Skeletal muscle tissue (tissue), 4 donors: ENCODE measurements around the gene APOB. TPM values are rescaled to one million over a fixed set of nuclear protein-coding genes. Genes with fewer than 3 reads are reported as not detected.

Experiments
- H3K27ac ChIP-seq: one replicate; pipeline ENCODE4 v1.7.0; 2013; ENCODE audit warnings: mild to moderate bottlenecking, low read depth, low read length, inconsistent platforms
- H3K27me3 ChIP-seq, 3 donors: one replicate each; pipeline ENCODE4 v1.7.0; 2013; ENCODE audit warnings: low read length in 3 of 3; ENCODE audit not compliant: control insufficient read depth in 3 of 3, insufficient read depth in 3 of 3
- H3K36me3 ChIP-seq, 3 donors: one replicate each; pipeline ENCODE4 v1.7.0; 2013; ENCODE audit warnings: low read length in 3 of 3; ENCODE audit not compliant: control insufficient read depth in 3 of 3, insufficient read depth in 3 of 3
- H3K4me1 ChIP-seq, 3 donors: one replicate each; pipeline ENCODE4 v1.7.0; 2013; ENCODE audit warnings: low read length in 3 of 3, mild to moderate bottlenecking in 3 of 3; ENCODE audit not compliant: control insufficient read depth in 3 of 3, insufficient read depth in 3 of 3
- H3K4me3 ChIP-seq, 3 donors: one replicate each; pipeline ENCODE4 v1.7.0; 2013; ENCODE audit warnings: low read length in 3 of 3
- H3K9ac ChIP-seq, 3 donors: one replicate each; pipeline ENCODE4 v1.7.0; 2013; ENCODE audit warnings: low read length in 3 of 3, mild to moderate bottlenecking in 3 of 3, moderate library complexity in 2 of 3, low read depth in 1 of 3
- H3K9me3 ChIP-seq, 3 donors: one replicate each; pipeline ENCODE4 v1.7.0; 2013; ENCODE audit warnings: low read length in 3 of 3; ENCODE audit not compliant: control insufficient read depth in 3 of 3
- total RNA-seq: library from RNA; depleted of rRNA; stranded (reverse); fragments of >200 nt; gene quantifications from one replicate; pipeline ENCODE4 v1.2.3, GENCODE V29; 2014
- donor health status: Osteomylitis.

APOB gene
- total RNA-seq, 1 donor from 2014 or later = 0.52 TPM

DNA sequence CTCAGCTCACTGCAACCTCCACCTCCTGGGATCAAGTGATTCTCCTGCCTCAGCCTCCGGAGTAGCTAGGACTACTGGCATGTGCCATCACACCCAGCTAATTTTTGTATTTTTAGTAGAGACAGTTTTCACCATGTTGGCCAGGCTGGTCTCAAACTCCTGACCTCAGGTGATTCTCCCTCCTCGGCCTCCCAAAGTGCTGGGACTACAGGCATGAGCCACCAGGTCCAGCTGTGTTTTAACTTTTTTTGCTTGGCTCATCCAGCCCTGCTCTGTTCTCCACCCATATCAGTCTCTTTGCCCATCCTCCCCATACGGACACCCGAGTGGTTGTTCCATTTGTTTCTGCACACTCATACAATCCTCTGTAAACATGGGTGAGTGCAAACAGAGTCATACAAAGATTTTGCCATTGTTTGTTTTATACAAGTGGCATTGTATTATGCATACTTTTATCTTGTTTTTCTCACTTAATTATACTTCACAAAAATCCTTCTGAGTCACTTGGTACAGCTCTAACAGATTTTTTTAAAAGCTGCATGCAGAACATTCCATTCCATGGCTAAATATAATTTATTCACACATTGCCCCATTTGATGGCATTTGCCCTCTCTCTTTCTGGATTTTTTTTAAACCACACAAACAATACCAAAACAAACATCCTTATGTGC, 5.3 kb downstream of the APOB start:
- peaks cover 11 to 16% (median 12%) of the 10 kb centered on the region in 3 donors for H3K4me1 ChIP-seq
- no peak overlapping the region for H3K4me3 ChIP-seq
- no peak overlapping the region for H3K27ac ChIP-seq
- no peaks in the 10 kb centered on the region for H3K36me3 ChIP-seq
- H3K9ac ChIP-seq = no peak overlapping the region
- peaks cover 0 to 3% (median 0%) of the 10 kb centered on the region in 3 donors for H3K9me3 ChIP-seq
- H3K27me3 ChIP-seq = peaks cover 3 to 4% (median 4%) of the 10 kb centered on the region in 3 donors

DNA sequence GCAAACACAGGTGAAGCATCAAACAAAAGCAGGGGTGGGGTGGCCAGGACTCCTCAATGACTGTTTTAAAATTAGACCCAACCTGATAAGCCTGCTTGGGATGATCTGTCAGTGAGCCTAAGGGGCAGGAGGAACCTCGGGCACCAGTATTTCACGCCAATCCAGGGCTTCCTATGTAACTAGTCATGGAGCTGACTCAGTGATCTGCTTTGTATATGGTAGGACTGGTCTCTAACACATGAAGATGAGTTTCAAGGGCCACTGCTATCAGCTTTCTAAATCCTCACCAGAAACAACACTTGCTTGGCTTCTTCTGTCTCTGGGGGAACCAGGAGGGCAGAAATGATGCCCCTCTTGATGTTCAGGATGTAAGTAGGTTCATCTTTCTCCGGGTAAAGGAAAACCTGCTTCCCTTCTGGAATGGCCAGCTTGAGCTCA, 6.2 kb downstream of the APOB start:
- Histone ChIP-seq H3K27ac (no peak overlapping the region), H3K4me1 (peaks cover 6 to 9% (median 6%) of the 10 kb centered on the region in 3 donors), H3K9ac (no peak overlapping the region), H3K4me3 (no peak overlapping the region), H3K36me3 (no peaks in the 10 kb centered on the region), H3K27me3 (no peaks in the 10 kb centered on the region), H3K9me3 (peaks cover 0 to 3% (median 0%) of the 10 kb centered on the region in 3 donors)

DNA sequence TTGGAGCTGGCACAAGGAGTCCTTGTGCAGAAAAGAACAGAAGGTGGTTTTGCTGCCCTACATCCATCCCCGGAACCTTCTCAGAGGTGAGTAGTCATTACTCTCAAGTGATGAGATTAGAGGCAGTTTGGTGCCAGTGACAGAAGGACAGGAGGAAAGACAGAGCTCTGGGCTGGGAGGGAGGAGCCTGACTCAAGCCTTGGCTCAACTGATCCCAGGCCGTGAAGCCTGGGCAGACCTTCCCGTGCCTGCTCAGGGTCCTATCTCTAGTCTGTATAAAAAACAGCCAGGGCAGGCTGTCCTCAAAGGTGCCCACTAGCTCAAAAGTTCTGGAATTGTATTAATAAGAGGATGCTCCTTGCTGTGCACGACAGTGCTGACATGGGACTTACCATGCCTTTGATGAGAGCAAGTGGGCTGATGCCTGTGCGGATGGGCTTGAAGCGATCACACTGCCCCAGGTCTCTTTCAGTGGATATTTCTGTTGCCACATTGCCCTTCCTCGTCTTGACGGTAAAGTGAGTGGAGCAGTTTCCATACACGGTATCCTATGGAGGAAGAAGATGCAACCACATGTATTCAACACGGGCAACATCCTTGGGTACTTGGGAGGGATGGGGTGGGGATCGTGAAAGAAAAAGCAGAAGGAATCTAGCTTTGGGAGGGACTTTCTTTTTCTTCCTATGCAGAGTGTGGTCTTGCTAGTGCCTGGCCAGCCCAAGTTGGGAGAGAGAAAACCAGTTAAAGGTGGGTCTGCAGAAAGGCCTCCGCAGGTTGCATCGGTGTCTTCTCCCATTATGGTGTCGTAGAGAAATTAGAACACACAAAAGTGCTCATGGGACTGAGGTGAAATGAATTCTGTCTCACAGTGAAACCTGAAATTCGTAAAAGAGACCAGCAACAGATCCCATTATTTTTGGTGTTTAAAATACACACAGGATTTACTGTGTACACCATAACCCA, 6.9 kb downstream of the APOB start:
- H3K36me3 ChIP-seq = no peaks in the 10 kb centered on the region
- H3K27ac ChIP-seq = no peak overlapping the region
- no peaks in the 10 kb centered on the region for H3K27me3 ChIP-seq
- peaks cover 0 to 3% (median 0%) of the 10 kb centered on the region in 3 donors for H3K9me3 ChIP-seq
- H3K4me1 ChIP-seq = peaks cover 6 to 9% (median 6%) of the 10 kb centered on the region in 3 donors
- no peak overlapping the region for H3K4me3 ChIP-seq
- H3K9ac ChIP-seq = no peak overlapping the region

DNA sequence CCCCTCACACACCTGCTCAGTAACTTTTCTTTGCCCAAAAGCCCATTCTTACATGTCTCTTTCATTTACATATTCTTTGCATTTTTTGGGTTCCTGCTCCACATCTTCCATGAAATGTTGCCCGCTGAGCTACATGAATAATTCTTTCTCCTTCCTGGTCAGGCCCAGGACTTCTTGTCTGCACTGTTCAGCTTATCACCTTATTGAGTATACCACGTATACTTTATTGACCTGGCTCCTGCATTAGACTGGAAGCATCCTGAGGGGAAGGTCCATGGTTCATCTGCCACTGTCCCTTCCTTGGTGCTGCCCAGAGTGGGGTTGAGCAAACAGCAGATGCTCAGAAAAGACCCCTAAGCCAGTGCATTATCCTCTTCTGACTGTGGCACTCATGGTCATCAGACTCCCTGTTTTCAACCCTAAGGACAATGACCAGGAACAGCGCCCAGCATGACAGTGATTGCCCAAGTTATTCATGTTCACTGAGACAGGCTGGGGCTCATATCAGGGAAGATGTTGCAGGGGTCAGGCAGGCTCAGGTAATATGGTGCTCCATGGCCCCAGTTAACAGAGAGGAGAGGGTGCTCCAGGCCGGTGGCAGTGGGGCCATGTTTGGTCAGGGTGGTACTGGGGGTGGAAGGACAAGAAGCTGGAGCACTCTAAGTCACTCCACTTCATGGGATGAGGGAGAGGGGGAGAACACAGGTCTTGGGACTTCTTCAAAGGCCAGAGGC, 7.7 kb downstream of the APOB start:
- Histone ChIP-seq H3K4me3 (no peak overlapping the region), H3K27me3 (no peaks in the 10 kb centered on the region), H3K9me3 (peaks cover 0 to 3% (median 0%) of the 10 kb centered on the region in 3 donors), H3K4me1 (peaks cover 6 to 9% (median 6%) of the 10 kb centered on the region in 3 donors), H3K36me3 (no peaks in the 10 kb centered on the region), H3K27ac (no peak overlapping the region), H3K9ac (no peak overlapping the region)

DNA sequence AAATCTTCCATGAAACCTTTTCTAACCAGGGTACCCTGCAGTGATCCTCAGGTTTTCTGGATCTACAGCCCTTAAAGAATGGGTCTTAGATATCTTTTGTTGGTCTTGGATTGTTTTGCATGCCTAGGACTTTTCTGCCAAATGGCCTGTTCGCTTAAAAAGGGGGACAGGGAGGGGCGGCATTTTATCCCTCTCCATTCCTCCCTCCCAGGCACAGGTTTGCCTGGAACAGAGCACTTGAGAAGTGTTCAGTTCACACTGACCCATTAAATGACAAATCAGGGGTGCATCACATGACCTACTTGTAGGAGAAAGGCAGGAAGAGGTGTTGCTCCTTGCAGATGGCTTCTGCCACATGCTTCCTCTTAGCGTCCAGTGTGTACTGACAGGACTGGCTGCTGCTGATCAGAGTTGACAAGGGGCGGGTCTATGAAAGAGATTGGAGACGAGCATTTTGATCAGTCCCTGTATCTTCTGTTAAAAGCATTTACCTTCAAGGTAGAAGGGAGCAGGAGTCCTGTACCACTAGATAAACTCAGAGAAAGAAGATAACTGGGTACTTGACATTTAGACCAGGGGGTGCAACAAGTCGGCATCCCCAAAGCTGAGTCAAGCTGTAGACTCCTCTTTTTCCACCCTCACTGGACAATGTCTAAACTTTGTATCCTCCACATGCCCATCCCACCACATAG, 8.4 kb downstream of the APOB start:
- H3K9me3 ChIP-seq = peaks cover 0 to 3% (median 0%) of the 10 kb centered on the region in 3 donors
- no peak overlapping the region for H3K4me3 ChIP-seq
- H3K4me1 ChIP-seq = peaks cover 6 to 9% (median 6%) of the 10 kb centered on the region in 3 donors
- H3K9ac ChIP-seq = no peak overlapping the region
- no peaks in the 10 kb centered on the region for H3K27me3 ChIP-seq
- H3K27ac ChIP-seq = no peak overlapping the region
- H3K36me3 ChIP-seq = no peaks in the 10 kb centered on the region

DNA sequence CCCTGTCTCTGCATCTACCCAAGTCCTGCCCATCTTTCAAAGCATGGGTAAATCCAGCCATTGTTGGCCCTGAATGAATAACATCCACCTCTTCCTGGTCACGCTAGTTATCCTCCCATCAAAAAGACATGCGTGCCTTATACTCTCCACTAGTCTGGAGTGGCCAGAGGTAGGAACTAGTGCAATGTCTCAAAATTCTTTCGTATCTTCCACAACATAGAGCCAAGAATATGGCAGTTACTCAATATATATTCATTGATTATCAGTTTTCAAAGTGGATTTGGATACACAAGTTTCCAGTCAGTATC, 8.9 kb downstream of the APOB start:
- H3K4me3 ChIP-seq = no peak overlapping the region
- H3K9ac ChIP-seq = no peak overlapping the region
- no peak overlapping the region for H3K27ac ChIP-seq
- H3K9me3 ChIP-seq = peaks cover 0 to 3% (median 0%) of the 10 kb centered on the region in 3 donors
- peaks cover 6 to 9% (median 6%) of the 10 kb centered on the region in 3 donors for H3K4me1 ChIP-seq
- no peaks in the 10 kb centered on the region for H3K36me3 ChIP-seq
- H3K27me3 ChIP-seq = no peaks in the 10 kb centered on the region

DNA sequence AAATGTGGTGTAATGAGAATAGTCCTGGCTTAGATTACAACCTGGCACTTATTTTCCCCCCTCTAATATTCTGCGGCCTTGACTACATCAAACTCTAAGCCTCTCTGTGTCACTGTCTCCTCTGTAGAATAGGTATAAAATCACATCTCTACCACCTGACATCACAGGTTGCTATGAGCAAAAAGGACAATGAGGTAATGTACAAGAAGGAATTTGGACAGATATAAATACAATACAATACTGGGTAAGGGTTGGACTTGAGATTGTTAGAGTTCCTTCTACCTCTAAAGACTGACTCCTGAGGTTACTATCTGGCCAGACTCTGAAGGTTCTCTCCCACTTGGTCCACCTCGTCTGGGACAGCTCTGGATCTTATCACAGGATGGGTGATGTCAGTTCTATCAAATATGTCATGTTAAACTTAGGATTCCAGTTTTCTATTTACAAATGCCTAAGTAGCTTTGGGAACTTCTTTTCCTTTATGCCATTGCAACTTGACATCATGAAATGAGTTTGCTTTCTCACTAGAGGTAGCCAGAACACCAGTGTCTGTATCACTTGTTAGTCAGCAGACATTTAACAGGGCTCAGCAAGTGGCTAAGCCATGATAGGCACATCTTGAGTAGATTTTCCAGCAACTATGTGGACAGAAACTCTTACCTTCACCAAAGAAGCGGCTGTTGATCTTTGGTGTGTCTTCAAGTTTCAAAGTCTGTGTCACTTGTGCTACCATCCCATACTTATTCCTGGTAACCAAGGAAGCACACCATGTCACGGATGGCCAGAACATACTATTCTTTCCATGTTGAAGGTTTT, 9.5 kb downstream of the APOB start:
- Histone ChIP-seq H3K9ac (no peak overlapping the region), H3K9me3 (peaks cover 0 to 3% (median 0%) of the 10 kb centered on the region in 3 donors), H3K27ac (no peak overlapping the region), H3K27me3 (no peaks in the 10 kb centered on the region), H3K36me3 (no peaks in the 10 kb centered on the region), H3K4me1 (peaks cover 5 to 7% (median 6%) of the 10 kb centered on the region in 3 donors), H3K4me3 (no peak overlapping the region)

DNA sequence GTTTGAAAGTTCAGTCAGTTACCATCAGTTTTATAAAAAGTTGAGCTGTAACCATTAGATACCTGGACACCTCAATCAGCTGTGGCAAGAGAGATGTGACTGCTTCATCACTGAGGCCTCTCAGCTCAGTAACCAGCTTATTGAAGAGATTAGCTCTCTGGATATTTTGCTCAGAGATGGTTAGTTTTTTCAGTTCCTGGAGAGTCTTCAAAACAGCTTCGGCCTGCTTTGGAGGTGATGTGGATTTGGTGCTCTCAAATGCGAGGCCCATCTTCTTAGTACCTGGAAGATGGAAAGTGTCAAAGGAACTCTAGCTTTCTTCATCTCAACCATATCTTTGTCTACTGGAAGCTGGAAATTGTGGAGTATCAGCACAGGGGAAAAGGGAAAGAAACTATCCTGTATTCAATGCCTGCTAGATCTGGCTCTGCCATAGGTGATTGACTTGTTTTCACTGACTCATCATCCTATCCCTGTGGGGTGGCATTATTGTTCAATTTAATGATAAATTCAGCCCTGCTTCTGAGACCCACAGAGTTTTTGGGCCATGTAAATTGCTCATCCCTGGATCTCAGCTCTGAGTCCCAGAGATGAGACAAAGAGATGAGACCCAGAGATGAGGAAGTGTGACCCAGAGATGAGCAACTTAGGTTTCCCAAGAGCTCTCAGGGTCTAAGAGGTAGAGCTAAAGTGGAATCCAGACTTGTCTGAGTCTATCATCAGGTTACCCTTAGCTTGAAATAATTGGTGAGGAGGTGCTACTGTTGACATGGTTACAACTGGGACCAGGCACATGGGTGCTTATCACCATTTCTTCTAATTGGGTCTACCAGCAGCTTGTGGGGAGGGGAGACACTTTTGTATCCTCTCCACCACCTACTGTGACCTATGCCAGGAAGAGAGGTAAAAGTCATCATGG, 10.4 kb downstream of the APOB start:
- H3K9me3 ChIP-seq = peaks cover 0 to 3% (median 0%) of the 10 kb centered on the region in 3 donors
- no peaks in the 10 kb centered on the region for H3K4me1 ChIP-seq
- H3K27ac ChIP-seq = no peak overlapping the region
- no peaks in the 10 kb centered on the region for H3K27me3 ChIP-seq
- no peak overlapping the region for H3K9ac ChIP-seq
- H3K4me3 ChIP-seq = no peak overlapping the region
- H3K36me3 ChIP-seq = no peaks in the 10 kb centered on the region
